ENCODE data around the gene COL6A1. TPM values are rescaled to one million over a fixed set of nuclear protein-coding genes. Genes with fewer than 3 reads are reported as not detected.

Gene COL6A1
- total RNA-seq, 2 experiments from 2014 or later, result 0.57 to 0.69 TPM

- ChIA-PET CTCF (no interaction called here), POLR2A (no interaction called here)
- intact Hi-C loops (cut with DNase I, micrococcal nuclease), result no loop called here
- H3K27ac Mint-ChIP-seq, result no peak overlapping the region
- no peaks in the 10 kb centered on the region for H3K36me3 Mint-ChIP-seq (ENCODE audit: low read depth)
- ATAC-seq, result no peak
- no peaks in the 10 kb centered on the region for H3K9me3 Mint-ChIP-seq (ENCODE audit: low read depth)
- H3K27me3 Mint-ChIP-seq, result no peaks in the 10 kb centered on the region
- peak; percentile 2 for DNase-seq
- no peak overlapping the region for H3K4me3 Mint-ChIP-seq
- H3K4me1 Mint-ChIP-seq, result no peaks in the 10 kb centered on the region
Observed at GRCh38 chr21:45994759-45995685, 13.5 kb downstream of the COL6A1 start.

- intact Hi-C loops (cut with DNase I, micrococcal nuclease), result no loop called here
- ChIA-PET CTCF (no interaction called here), POLR2A (no interaction called here)
- Mint-ChIP-seq H3K4me1 (no peaks in the 10 kb centered on the region), H3K4me3 (no peak overlapping the region), H3K27me3 (no peaks in the 10 kb centered on the region), H3K27ac (no peak overlapping the region), H3K36me3 (ENCODE audit: low read depth) (no peaks in the 10 kb centered on the region), H3K9me3 (ENCODE audit: low read depth) (no peaks in the 10 kb centered on the region)
- DNase-seq (peak; percentile 30), ATAC-seq (peak; percentile 57)
Observed at GRCh38 chr21:45995686-45996179, 14.2 kb downstream of the COL6A1 start.

GRCh38 chr21:45996311-45997204 lies 15.0 kb downstream of the COL6A1 start:
- H3K27me3 Mint-ChIP-seq, result no peaks in the 10 kb centered on the region
- DNase-seq (peak; percentile 3), ATAC-seq (no peak)
- H3K27ac Mint-ChIP-seq, result no peak overlapping the region
- CTCF ChIA-PET, result interaction anchor here (0.5 kb wide), 1 partner anchor 129 kb away, joined by 3 read pairs; no protein-coding TSS in a partner anchor
- no peak overlapping the region for H3K4me3 Mint-ChIP-seq
- H3K4me1 Mint-ChIP-seq, result no peaks in the 10 kb centered on the region
- H3K36me3 Mint-ChIP-seq (ENCODE audit: low read depth), result no peaks in the 10 kb centered on the region
- intact Hi-C loops (cut with DNase I, micrococcal nuclease), result no loop called here
- POLR2A ChIA-PET, result no interaction called here
- H3K9me3 Mint-ChIP-seq (ENCODE audit: low read depth), result no peaks in the 10 kb centered on the region

GRCh38 chr21:45997205-45997494 lies 15.6 kb downstream of the COL6A1 start:
- ChIA-PET CTCF (no interaction called here), POLR2A (no interaction called here)
- DNase-seq (no peak), ATAC-seq (no peak)
- Mint-ChIP-seq H3K27ac (no peak overlapping the region), H3K36me3 (ENCODE audit: low read depth) (no peaks in the 10 kb centered on the region), H3K27me3 (no peaks in the 10 kb centered on the region), H3K4me1 (no peaks in the 10 kb centered on the region), H3K4me3 (no peak overlapping the region), H3K9me3 (ENCODE audit: low read depth) (no peaks in the 10 kb centered on the region)
- intact Hi-C loops (cut with DNase I, micrococcal nuclease), result no loop called here

GRCh38 chr21:45997495-45998275 lies 16.1 kb downstream of the COL6A1 start:
- ChIA-PET CTCF (no interaction called here), POLR2A (no interaction called here)
- H3K9me3 Mint-ChIP-seq (ENCODE audit: low read depth), result no peaks in the 10 kb centered on the region
- H3K27me3 Mint-ChIP-seq, result no peaks in the 10 kb centered on the region
- intact Hi-C loops (cut with DNase I, micrococcal nuclease), result no loop called here
- ATAC-seq, result no peak
- H3K27ac Mint-ChIP-seq, result no peak overlapping the region
- H3K4me3 Mint-ChIP-seq, result no peak overlapping the region
- no peaks in the 10 kb centered on the region for H3K4me1 Mint-ChIP-seq
- no peaks in the 10 kb centered on the region for H3K36me3 Mint-ChIP-seq (ENCODE audit: low read depth)
- DNase-seq, result peak; percentile 1

GRCh38 chr21:45998276-45998701 lies 16.7 kb downstream of the COL6A1 start:
- DNase-seq (peak; percentile 2), ATAC-seq (no peak)
- Mint-ChIP-seq H3K27me3 (no peaks in the 10 kb centered on the region), H3K36me3 (ENCODE audit: low read depth) (no peaks in the 10 kb centered on the region), H3K4me3 (no peak overlapping the region), H3K27ac (no peak overlapping the region), H3K9me3 (ENCODE audit: low read depth) (no peaks in the 10 kb centered on the region), H3K4me1 (no peaks in the 10 kb centered on the region)
- POLR2A ChIA-PET, result no interaction called here
- intact Hi-C loops (cut with DNase I, micrococcal nuclease), result no loop called here
- CTCF ChIA-PET, result no interaction called here

GRCh38 chr21:45998871-45999580 lies 17.5 kb downstream of the COL6A1 start:
- POLR2A ChIA-PET, result no interaction called here
- DNase-seq, result no peak

GRCh38 chr21:45999581-46000181 lies 18.1 kb downstream of the COL6A1 start:
- ChIA-PET CTCF (no interaction called here), POLR2A (no interaction called here)
- ATAC-seq (no peak), DNase-seq (no peak)
- Mint-ChIP-seq H3K36me3 (ENCODE audit: low read depth) (no peaks in the 10 kb centered on the region), H3K4me3 (no peak overlapping the region), H3K9me3 (ENCODE audit: low read depth) (no peaks in the 10 kb centered on the region), H3K27me3 (no peaks in the 10 kb centered on the region), H3K4me1 (no peaks in the 10 kb centered on the region), H3K27ac (no peak overlapping the region)
- intact Hi-C loops (cut with DNase I, micrococcal nuclease), result no loop called here

More at GRCh38 chr21:45998871-45999580, 17.5 kb downstream of the COL6A1 start:
- Mint-ChIP-seq H3K4me1 (no peaks in the 10 kb centered on the region), H3K27me3 (no peaks in the 10 kb centered on the region), H3K36me3 (ENCODE audit: low read depth) (no peaks in the 10 kb centered on the region), H3K27ac (no peak overlapping the region), H3K4me3 (no peak overlapping the region), H3K9me3 (ENCODE audit: low read depth) (no peaks in the 10 kb centered on the region)
- intact Hi-C loops (cut with DNase I, micrococcal nuclease), result no loop called here
- CTCF ChIA-PET, result no interaction called here
- ATAC-seq, result no peak

- Mint-ChIP-seq H3K4me3 (no peak overlapping the region), H3K4me1 (no peaks in the 10 kb centered on the region), H3K36me3 (ENCODE audit: low read depth) (no peaks in the 10 kb centered on the region), H3K27ac (no peak overlapping the region), H3K27me3 (no peaks in the 10 kb centered on the region), H3K9me3 (ENCODE audit: low read depth) (no peaks in the 10 kb centered on the region)
- ATAC-seq (no peak), DNase-seq (no peak)
- intact Hi-C loops (cut with DNase I, micrococcal nuclease), result no loop called here
- POLR2A ChIA-PET, result no interaction called here
- CTCF ChIA-PET, result no interaction called here
Observed at GRCh38 chr21:46000182-46000730, 18.7 kb downstream of the COL6A1 start.

GRCh38 chr21:46000731-46001641 lies 19.4 kb downstream of the COL6A1 start:
- no peaks in the 10 kb centered on the region for H3K4me1 Mint-ChIP-seq
- H3K36me3 Mint-ChIP-seq (ENCODE audit: low read depth), result no peaks in the 10 kb centered on the region
- H3K9me3 Mint-ChIP-seq (ENCODE audit: low read depth), result no peaks in the 10 kb centered on the region
- no peaks in the 10 kb centered on the region for H3K27me3 Mint-ChIP-seq
- DNase-seq, result peak; percentile 5
- no peak overlapping the region for H3K27ac Mint-ChIP-seq
- H3K4me3 Mint-ChIP-seq, result no peak overlapping the region
- intact Hi-C loops (cut with DNase I, micrococcal nuclease), result no loop called here
- ChIA-PET POLR2A (no interaction called here), CTCF (no interaction called here)
- ATAC-seq, result no peak
